HepG2 (cell line): ENCODE results near the gene MED9. TPM values are rescaled to one million over a fixed set of nuclear protein-coding genes. Genes with fewer than 3 reads are reported as not detected.

Experiments used
- AHR ChIP-seq: IDR thresholded peaks from 2 replicates; pipeline ENCODE4 v1.6.1; 2018; ENCODE audit warnings: missing genetic modification reagents, missing compliant biosample characterization
- ASH2L ChIP-seq: fragments of 300-600, 200-600 bp; sonication (generic); IDR thresholded peaks from 2 replicates; pipeline ENCODE4 v1.7.0; 2017; ENCODE audit warnings: low read depth, mild to moderate bottlenecking, moderate library complexity, mixed read lengths, low read length; ENCODE audit not compliant: insufficient read length
- CHD4 ChIP-seq: fragments of 200-600 bp; sonication (generic); IDR thresholded peaks from 2 replicates; pipeline ENCODE4 v1.7.0; 2017; ENCODE audit warnings: mild to moderate bottlenecking, low read length, borderline replicate concordance
- KAT8 ChIP-seq: IDR thresholded peaks from 2 replicates; pipeline ENCODE4 v1.6.1; 2016; ENCODE audit warnings: missing genetic modification reagents, missing compliant biosample characterization
- NPAS2 ChIP-seq: sonication (generic); formaldehyde crosslinking; IDR thresholded peaks from 2 replicates; pipeline ENCODE4 v1.8.0; 2022; ENCODE audit warnings: mild to moderate bottlenecking, missing genetic modification reagents, borderline replicate concordance
- TSC22D2 ChIP-seq: sonication (generic); formaldehyde crosslinking; IDR thresholded peaks from 2 replicates; pipeline ENCODE4 v1.5.1; 2020; ENCODE audit warnings: missing genetic modification reagents, mild to moderate bottlenecking, borderline replicate concordance
- ZNF17 ChIP-seq: sonication (generic); formaldehyde crosslinking; IDR thresholded peaks from 2 replicates; pipeline ENCODE4 v1.5.0; 2020; ENCODE audit warnings: mild to moderate bottlenecking, missing genetic modification reagents
- ZNF260 ChIP-seq: sonication (generic); formaldehyde crosslinking; IDR thresholded peaks from 2 replicates; pipeline ENCODE4 v1.4.0; 2020; ENCODE audit warnings: missing genetic modification reagents, low read depth, mild to moderate bottlenecking, borderline replicate concordance
- ZNF563 ChIP-seq: sonication (generic); formaldehyde crosslinking; IDR thresholded peaks from 2 replicates; pipeline ENCODE4 v1.8.0; 2022; ENCODE audit warnings: mild to moderate bottlenecking, moderate library complexity, missing genetic modification reagents
- ZNF616 ChIP-seq: sonication (generic); formaldehyde crosslinking; IDR thresholded peaks from 2 replicates; pipeline ENCODE4 v1.5.0; 2020; ENCODE audit warnings: low read depth, mild to moderate bottlenecking, missing genetic modification reagents
- polyA plus RNA-seq, 8 experiments: library from polyadenylated mRNA; depleted of rRNA in 3 of 8; stranded (reverse) in 7 of 8; unstranded in 1 of 8; fragments of >200 nt; fragmentation: Illumina TruSeq in 4 of 8; extraction: Trizol in 4 of 8; gene quantifications; 2 replicates each; pipeline versions ENCODE4 v1.2.1 to v1.2.3, GENCODE V29; 2011 to 2016; ENCODE audit warnings: low read depth in 4 of 8, missing spikeins in 1 of 8, mixed read lengths in 1 of 8; ENCODE audit not compliant: insufficient read depth in 1 of 8
- total RNA-seq, 5 experiments: library from RNA; depleted of rRNA; stranded (reverse); fragments of >200 nt; fragmentation: Illumina TruSeq; extraction: Trizol; gene quantifications; 2 replicates each; pipeline ENCODE4 v1.2.3, GENCODE V29; 2016; ENCODE audit warnings: low read depth in 1 of 5
- TF ChIP-seq, protein P1 (sequence below): IDR thresholded peaks from 2 replicates; pipeline ENCODE4 v1.6.1; 2018; ENCODE audit warnings: missing genetic modification reagents, mild to moderate bottlenecking, missing compliant biosample characterization
- TF ChIP-seq, protein P2 (sequence below): sonication (generic); formaldehyde crosslinking; IDR thresholded peaks from 2 replicates; pipeline ENCODE4 v1.4.0; 2020; ENCODE audit warnings: missing genetic modification reagents
- TF ChIP-seq, protein P3 (sequence below): IDR thresholded peaks from 2 replicates; pipeline ENCODE4 v1.6.1; 2016; ENCODE audit warnings: low read depth
- TF ChIP-seq, protein P4 (sequence below): sonication (generic); formaldehyde crosslinking; IDR thresholded peaks from one replicate; pipeline ENCODE4 v1.5.1; 2020; ENCODE audit warnings: mild to moderate bottlenecking, missing genetic modification reagents; ENCODE audit errors: not compliant biosample characterization

The MED9 gene
- total and polyA plus RNA-seq, 2 of the 13 experiments (the other 11 are each of a cell fraction or from before 2014, with no cell fraction given) = 11.9 to 15.1 TPM

DNA sequence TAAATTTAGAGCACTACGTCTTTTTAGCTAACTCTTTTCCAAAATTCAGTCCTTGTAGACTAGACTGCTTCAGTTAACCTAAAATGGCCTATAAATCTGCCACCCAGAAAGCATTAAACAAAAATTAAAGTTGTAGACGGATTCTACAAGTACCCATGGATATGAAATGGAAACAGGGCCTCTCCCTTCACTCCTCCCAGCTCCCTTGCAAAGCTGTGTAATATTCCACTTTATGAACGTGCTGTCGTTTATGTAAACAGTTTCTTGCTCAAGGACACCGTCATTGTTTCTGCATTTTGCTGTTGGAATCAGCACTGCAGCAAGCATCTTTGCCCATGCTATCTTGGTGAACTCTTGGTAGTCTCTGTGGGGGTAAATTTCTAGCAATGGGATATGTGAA, 5.1 kb downstream of the MED9 start (continued):
- TF ChIP-seq, protein P1, sequence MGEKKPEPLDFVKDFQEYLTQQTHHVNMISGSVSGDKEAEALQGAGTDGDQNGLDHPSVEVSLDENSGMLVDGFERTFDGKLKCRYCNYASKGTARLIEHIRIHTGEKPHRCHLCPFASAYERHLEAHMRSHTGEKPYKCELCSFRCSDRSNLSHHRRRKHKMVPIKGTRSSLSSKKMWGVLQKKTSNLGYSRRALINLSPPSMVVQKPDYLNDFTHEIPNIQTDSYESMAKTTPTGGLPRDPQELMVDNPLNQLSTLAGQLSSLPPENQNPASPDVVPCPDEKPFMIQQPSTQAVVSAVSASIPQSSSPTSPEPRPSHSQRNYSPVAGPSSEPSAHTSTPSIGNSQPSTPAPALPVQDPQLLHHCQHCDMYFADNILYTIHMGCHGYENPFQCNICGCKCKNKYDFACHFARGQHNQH (CRISPR knock-in tag) = no peak
- TF ChIP-seq AHR (CRISPR knock-in tag) = no peak
- no peak for TF ChIP-seq ZNF563 (CRISPR knock-in tag)
- TF ChIP-seq ZNF616 (CRISPR knock-in tag) = no peak
- TF ChIP-seq ASH2L = no peak
- TF ChIP-seq, protein P2, sequence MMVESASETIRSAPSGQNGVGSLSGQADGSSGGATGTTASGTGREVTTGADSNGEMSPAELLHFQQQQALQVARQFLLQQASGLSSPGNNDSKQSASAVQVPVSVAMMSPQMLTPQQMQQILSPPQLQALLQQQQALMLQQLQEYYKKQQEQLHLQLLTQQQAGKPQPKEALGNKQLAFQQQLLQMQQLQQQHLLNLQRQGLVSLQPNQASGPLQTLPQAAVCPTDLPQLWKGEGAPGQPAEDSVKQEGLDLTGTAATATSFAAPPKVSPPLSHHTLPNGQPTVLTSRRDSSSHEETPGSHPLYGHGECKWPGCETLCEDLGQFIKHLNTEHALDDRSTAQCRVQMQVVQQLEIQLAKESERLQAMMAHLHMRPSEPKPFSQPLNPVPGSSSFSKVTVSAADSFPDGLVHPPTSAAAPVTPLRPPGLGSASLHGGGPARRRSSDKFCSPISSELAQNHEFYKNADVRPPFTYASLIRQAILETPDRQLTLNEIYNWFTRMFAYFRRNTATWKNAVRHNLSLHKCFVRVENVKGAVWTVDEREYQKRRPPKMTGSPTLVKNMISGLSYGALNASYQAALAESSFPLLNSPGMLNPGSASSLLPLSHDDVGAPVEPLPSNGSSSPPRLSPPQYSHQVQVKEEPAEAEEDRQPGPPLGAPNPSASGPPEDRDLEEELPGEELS = no peak
- no peak for TF ChIP-seq KAT8
- no peak for TF ChIP-seq NPAS2 (CRISPR knock-in tag)
- TF ChIP-seq ZNF260 (CRISPR knock-in tag) = 0 out of 2 replicates have a peak, but pooled peaks have one; percentile 93
- no peak for TF ChIP-seq CHD4
- no peak for TF ChIP-seq ZNF17 (CRISPR knock-in tag)
- TF ChIP-seq, protein P3, sequence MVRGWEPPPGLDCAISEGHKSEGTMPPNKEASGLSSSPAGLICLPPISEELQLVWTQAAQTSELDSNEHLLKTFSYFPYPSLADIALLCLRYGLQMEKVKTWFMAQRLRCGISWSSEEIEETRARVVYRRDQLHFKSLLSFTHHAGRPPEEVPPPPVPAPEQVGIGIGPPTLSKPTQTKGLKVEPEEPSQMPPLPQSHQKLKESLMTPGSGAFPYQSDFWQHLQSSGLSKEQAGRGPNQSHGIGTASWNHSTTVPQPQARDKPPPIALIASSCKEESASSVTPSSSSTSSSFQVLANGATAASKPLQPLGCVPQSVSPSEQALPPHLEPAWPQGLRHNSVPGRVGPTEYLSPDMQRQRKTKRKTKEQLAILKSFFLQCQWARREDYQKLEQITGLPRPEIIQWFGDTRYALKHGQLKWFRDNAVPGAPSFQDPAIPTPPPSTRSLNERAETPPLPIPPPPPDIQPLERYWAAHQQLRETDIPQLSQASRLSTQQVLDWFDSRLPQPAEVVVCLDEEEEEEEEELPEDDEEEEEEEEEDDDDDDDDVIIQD (CRISPR knock-in tag) = no peak
- TF ChIP-seq, protein P4, sequence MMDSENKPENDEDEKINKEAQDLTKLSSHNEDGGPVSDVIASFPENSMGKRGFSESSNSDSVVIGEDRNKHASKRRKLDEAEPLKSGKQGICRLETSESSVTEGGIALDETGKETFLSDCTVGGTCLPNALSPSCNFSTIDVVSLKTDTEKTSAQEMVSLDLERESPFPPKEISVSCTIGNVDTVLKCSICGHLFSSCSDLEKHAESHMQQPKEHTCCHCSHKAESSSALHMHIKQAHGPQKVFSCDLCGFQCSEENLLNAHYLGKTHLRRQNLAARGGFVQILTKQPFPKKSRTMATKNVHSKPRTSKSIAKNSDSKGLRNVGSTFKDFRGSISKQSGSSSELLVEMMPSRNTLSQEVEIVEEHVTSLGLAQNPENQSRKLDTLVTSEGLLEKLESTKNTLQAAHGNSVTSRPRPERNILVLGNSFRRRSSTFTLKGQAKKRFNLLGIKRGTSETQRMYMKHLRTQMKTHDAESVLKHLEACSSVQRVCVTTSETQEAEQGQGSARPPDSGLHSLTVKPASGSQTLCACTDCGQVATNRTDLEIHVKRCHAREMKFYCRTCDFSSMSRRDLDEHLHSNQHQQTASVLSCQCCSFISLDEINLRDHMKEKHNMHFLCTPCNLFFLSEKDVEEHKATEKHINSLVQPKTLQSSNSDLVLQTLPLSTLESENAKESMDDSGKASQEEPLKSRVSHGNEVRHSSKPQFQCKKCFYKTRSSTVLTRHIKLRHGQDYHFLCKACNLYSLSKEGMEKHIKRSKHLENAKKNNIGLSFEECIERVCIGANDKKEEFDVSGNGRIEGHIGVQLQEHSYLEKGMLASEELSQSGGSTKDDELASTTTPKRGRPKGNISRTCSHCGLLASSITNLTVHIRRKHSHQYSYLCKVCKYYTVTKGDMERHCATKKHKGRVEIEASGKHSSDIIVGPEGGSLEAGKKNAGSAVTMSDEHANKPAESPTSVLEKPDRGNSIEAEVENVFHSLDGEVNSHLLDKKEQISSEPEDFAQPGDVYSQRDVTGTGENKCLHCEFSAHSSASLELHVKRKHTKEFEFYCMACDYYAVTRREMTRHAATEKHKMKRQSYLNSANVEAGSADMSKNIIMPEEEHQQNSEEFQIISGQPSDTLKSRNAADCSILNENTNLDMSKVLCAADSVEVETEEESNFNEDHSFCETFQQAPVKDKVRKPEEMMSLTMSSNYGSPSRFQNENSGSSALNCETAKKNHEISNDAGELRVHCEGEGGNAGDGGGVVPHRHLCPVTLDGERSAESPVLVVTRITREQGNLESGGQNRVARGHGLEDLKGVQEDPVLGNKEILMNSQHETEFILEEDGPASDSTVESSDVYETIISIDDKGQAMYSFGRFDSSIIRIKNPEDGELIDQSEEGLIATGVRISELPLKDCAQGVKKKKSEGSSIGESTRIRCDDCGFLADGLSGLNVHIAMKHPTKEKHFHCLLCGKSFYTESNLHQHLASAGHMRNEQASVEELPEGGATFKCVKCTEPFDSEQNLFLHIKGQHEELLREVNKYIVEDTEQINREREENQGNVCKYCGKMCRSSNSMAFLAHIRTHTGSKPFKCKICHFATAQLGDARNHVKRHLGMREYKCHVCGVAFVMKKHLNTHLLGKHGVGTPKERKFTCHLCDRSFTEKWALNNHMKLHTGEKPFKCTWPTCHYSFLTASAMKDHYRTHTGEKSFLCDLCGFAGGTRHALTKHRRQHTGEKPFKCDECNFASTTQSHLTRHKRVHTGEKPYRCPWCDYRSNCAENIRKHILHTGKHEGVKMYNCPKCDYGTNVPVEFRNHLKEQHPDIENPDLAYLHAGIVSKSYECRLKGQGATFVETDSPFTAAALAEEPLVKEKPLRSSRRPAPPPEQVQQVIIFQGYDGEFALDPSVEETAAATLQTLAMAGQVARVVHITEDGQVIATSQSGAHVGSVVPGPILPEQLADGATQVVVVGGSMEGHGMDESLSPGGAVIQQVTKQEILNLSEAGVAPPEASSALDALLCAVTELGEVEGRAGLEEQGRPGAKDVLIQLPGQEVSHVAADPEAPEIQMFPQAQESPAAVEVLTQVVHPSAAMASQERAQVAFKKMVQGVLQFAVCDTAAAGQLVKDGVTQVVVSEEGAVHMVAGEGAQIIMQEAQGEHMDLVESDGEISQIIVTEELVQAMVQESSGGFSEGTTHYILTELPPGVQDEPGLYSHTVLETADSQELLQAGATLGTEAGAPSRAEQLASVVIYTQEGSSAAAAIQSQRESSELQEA (CRISPR knock-in tag) = no peak
- no peak for TF ChIP-seq TSC22D2 (CRISPR knock-in tag)
